GM10248 (cell line): ENCODE results near the gene SGMS1.

ENCODE experiments used
- CTCF ChIA-PET: fragments of 300-600 bp; sonication (Branson Sonifier 250); formaldehyde crosslinking; extraction: SDS; loops from one replicate; lab custom pipeline; 2021; ENCODE audit warnings: antibody characterized with exemption; lab: Yijun Ruan, JAX
- POLR2A ChIA-PET: fragments of 350-650 bp; sonication (Branson Sonifier 250); formaldehyde crosslinking; extraction: SDS; loops from one replicate; lab custom pipeline; 2020; ENCODE audit warnings: antibody characterized with exemption; lab: Yijun Ruan, JAX
- DNase-seq: peaks from one replicate; pipeline ENCODE4 v3.0.0; 2012; ENCODE audit errors: extremely low spot score
- TF ChIP-seq, protein P1 (sequence below): IDR thresholded peaks from 2 replicates; pipeline ENCODE4 v1.5.1; 2012; ENCODE audit warnings: mild to moderate bottlenecking, low read depth; ENCODE audit errors: extremely low read depth, missing control alignments, control extremely low read depth

SGMS1 gene

DNA sequence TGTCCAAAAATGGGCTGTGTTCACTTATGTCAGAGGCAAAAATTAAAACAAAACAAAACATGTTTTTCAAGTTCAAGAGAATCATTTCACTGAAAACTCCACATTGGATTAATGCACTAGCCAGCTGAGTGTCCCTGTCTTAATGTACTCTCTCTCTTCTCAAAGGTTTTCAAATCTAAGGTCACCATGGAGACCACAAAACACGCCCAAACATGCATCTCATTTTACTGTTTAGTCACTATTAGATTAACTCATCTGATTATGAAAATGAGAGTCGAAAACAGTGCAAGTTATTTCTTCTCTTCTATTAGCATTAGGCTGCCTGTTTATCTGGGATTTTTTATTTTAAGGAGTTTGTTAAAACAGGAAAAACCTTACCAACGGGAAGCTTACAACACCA is 301.7 kb downstream of the SGMS1 start:
- POLR2A ChIA-PET, result no interaction called here
- no peak for DNase-seq
- TF ChIP-seq, protein P1, sequence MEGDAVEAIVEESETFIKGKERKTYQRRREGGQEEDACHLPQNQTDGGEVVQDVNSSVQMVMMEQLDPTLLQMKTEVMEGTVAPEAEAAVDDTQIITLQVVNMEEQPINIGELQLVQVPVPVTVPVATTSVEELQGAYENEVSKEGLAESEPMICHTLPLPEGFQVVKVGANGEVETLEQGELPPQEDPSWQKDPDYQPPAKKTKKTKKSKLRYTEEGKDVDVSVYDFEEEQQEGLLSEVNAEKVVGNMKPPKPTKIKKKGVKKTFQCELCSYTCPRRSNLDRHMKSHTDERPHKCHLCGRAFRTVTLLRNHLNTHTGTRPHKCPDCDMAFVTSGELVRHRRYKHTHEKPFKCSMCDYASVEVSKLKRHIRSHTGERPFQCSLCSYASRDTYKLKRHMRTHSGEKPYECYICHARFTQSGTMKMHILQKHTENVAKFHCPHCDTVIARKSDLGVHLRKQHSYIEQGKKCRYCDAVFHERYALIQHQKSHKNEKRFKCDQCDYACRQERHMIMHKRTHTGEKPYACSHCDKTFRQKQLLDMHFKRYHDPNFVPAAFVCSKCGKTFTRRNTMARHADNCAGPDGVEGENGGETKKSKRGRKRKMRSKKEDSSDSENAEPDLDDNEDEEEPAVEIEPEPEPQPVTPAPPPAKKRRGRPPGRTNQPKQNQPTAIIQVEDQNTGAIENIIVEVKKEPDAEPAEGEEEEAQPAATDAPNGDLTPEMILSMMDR, result no peak
- CTCF ChIA-PET, result interaction anchor here (1.6 to 5.4 kb wide), 2 partner anchors 9 to 47 kb away, joined by 5 to 43 read pairs; no protein-coding TSS in a partner anchor

DNA sequence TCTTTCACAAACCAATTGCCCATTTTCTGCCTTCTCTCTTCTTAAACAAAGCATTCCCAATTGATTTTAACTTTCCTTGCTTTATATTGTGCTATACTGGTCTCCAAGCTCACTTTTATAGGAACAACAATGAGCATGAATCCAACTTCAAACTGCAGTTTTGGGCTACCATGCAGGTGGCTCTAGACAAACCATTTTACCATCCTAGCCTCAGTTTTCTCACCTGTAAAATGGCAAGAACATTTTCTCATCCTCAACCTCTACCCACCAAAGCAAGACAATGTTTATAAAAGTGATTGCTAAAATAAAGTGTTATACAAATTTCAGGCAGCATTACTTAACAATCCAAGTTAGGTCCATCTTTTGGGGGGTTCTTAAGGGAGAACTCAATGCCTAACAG is 305.6 kb downstream of the SGMS1 start:
- TF ChIP-seq, protein P1, result no peak
- CTCF ChIA-PET, result interaction anchor here (1.5 kb wide), 1 partner anchor 8 kb away, joined by 7 read pairs; no protein-coding TSS in a partner anchor
- no peak for DNase-seq
- POLR2A ChIA-PET, result no interaction called here

DNA sequence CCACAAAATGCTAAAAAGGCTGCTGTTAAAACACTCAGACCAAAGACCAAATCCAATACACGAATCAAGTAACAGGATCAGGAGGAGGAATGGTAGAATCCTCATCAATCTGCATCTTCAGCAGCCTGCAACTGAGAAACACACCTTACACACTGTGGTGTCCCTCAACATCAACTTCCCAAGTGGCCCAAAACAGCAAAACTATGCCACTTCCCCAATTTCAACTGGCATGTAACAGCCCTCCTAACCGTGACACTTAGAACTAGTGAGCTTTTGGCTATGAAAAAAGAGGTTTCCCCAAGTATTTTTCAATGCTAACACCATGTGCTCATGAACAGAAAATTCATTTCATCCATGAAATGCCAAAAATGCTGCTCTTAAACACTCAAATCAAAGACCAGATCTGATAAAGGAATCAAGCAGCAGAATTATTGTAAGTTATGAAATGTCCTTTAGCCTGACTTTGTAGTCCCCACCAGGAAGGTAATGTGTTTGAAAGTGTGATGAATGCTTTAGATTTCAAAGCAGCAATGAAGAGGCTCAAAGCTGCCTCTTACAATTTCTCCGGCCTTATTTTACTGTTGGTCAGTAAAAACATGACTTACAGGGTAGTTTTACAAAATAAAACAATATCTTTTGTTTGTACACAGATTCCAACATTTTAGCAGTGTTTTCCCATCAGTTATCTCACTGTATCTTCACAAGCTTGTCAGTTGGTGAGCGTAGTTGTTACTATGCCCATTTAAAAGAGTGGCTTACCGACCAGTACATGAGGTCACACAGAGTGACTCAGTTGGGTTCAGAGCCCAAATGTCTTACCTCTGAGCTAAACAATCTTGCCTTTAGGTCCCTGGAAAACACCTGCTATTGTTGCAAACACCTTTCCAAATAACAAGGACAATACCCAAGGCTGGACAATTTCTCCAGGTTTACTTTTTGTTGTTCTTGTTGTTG is 306.8 kb downstream of the SGMS1 start:
- TF ChIP-seq, protein P1, result no peak
- no peak for DNase-seq
- ChIA-PET CTCF (interaction anchor here (1.5 to 6.3 kb wide), 2 partner anchors 7 to 9 kb away, joined by 7 to 43 read pairs; no protein-coding TSS in a partner anchor), POLR2A (interaction anchor here (0.6 kb wide), 1 partner anchor 154 kb away, joined by 4 read pairs; no protein-coding TSS in a partner anchor)

- POLR2A ChIA-PET, result no interaction called here
Measured at GRCh38 chr10:50316174-50316573, 307.6 kb downstream of the SGMS1 start.

DNA sequence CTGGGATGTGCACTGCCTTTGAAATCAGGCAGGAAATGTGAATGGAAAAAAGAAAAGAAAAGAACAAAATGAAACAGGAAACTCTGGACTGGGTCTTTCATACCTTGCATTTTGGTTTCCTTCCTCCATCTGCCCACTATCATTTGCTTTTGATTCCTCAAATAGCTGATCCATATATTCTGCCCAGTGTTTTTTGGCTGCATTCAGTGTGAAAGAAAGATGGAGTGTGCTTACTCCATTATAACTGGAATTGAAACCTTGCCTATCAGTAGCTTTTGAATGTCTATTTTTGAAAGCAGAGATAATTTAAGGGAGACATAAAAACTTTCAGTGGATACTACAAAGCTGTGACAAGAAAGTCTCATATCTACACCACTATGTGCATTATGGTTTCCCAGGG is 308.3 kb downstream of the SGMS1 start:
- TF ChIP-seq, protein P1, result no peak
- POLR2A ChIA-PET, result no interaction called here
- CTCF ChIA-PET, result interaction anchor here (1.1 to 6.3 kb wide), 4 partner anchors 9 to 57 kb away, joined by 3 to 43 read pairs (median 4); no protein-coding TSS in a partner anchor
- DNase-seq, result no peak

More at GRCh38 chr10:50316174-50316573, 307.6 kb downstream of the SGMS1 start:
- CTCF ChIA-PET, result interaction anchor here (6.3 kb wide), 1 partner anchor 8 kb away, joined by 43 read pairs; no protein-coding TSS in a partner anchor
- no peak for DNase-seq
- TF ChIP-seq, protein P1, result no peak
